GF-D8 (cell line): ENCODE data around the gene RPP40.
"Not testable (repeated sequence)": the region's sequence is repeated elsewhere in the genome, so short reads cannot be mapped to it uniquely, and the experiment has no call there.

Experiments used
- DNase-seq: peaks from one replicate; lab custom pipeline; 2025; lab: John Stamatoyannopoulos, UW

The RPP40 gene

DNA sequence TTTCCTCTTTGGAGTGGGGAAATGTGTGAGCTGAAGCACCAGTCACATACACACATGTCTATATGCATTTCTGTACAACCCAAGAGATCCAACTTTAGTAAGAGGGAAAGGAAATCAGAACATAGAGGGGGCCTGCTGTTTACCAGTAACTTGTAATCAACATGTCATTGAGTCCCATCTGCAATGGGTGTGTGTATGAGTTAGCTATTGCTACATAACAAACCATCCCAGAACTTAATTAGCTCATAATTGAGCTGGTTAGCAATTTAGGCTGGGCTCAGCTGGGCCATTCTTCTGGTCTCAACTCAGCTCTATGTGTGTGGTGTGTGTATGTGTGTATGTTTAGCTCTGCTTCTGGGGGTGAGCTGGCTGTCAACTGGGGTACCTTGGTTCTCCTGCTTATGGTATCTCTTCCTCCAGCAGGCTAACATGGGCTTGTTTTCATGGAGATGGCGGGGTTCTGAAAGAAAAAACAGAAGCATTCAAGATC, 10.3 kb upstream of the RPP40 start:
- no peak for DNase-seq

DNA sequence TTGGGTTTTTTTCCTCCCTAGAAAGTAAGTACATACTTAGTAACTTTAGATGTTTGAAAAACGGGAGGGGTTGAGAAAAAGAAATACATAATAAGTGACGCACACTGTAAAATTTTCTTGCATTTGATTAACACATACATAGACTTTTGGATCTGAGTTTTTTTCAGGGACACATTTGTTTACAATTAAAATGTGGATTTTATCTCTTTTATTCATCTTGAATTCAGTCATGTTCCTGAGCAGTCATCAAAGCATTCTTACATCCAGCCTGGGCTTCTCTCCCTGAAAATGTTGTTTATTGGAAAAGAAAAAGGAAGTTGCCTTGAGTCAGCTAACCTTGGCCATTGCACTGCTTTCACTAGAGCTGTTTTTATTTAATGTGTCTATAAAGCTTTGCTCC, 8.7 kb upstream of the RPP40 start:
- DNase-seq, result no peak

- DNase-seq, result no peak
Measured at GRCh38 chr6:5011346-5011745, 7.5 kb upstream of the RPP40 start.

GRCh38 chr6:5007531-5007930, 3.7 kb upstream of the RPP40 start:
- DNase-seq, result no peak

- no peak for DNase-seq
Measured at GRCh38 chr6:5006222-5006621, 2.4 kb upstream of the RPP40 start.

DNA sequence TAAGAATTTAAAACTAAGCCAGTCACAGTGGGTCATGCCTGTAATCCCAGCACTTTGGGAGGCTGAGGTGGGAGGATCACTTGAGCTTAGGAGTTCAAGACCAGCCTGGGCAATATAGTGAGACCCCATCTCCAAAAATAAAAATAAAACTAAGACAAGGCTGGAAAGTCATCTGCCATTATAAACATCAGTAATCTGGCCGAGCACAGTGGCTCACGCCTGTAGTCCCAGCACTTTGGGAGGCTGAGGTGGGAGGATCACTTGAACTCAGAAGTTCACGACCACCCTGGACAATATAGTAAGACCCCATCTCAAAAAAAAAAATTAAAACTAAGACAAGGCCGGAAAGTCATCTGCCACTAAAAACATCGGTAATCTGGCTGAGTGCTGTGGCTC, 1.2 kb upstream of the RPP40 start:
- DNase-seq, result not testable (repeated sequence)

DNA sequence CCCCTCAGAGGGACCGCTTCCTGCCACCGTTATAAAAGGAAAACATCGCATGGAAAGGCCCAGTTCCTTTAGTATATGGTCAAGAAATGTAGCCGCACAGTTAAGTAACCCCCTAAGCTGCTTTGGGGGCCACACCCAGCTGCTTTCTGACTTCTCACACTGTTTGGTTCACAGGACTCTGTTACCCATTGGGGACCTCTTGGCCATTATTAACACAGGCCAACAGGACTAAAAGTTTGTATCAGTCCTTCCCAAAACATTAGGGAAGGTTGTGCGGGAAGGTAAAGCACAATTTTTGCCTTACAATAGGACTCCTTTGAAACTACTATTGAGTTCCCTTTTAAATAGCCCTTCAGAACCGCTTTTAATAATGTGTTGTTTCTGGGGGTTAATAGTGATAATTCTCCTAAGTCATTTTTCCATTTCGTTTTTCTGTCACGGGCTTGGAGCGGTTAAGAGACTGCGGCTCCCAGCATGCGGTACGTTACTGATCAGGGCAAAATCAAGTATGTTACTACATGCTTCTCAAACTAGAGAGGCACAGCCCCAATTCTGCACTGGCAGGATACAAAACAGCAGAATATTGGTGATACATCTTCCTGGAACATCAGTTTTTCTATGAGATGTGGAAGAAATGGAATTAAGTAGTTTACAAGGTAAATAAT, 668 bp upstream of the RPP40 start:
- DNase-seq, result no peak

- no peak for DNase-seq
Measured at GRCh38 chr6:4999586-4999985, 4.3 kb downstream of the RPP40 start.

- DNase-seq, result no peak
Measured at GRCh38 chr6:4997862-4998261, 6.0 kb downstream of the RPP40 start.

GRCh38 chr6:4994741-4995140, 9.1 kb downstream of the RPP40 start:
- DNase-seq, result no peak

DNA sequence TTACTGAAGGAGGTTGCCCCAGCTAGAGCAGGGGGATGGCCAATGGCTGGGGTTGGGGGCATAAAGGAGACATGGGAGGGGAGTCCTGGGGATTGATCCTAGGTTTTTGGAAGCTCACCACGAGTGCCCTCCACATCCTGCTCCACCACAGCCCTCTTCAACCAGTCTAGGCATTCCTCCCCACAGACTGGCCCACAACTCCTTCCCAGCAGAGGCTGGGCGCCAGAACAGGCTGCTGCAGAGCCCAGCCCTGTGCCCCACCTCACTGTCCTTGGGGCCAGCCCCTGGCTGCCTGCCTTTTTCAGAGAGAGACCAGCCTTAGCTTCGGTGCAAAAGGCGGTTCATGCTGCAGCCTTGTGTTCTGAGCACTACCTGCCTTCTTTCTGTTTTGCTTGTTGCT, 16.4 kb downstream of the RPP40 start:
- DNase-seq, result no peak

DNA sequence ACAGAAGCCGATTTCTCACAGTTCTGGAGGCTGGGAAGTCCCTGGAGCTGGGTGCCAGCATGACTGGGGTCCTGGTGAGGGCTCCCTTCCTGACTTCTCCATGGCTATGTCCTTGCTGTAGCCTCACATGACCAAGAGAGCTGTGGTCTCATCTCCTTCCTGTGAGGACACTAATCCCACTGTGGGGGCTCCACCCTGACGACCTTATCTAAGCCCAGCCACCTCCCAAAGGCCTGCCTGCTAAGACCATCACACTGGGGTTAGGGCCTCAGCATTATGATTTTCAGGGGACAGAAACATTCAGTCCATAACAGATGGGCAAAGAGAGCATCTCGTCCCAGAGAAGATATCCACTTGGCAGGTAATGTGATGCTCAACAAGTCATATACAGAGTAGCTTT, 16.8 kb downstream of the RPP40 start:
- DNase-seq, result no peak

GRCh38 chr6:4983322-4983721, 20.5 kb downstream of the RPP40 start:
- no peak for DNase-seq

DNA sequence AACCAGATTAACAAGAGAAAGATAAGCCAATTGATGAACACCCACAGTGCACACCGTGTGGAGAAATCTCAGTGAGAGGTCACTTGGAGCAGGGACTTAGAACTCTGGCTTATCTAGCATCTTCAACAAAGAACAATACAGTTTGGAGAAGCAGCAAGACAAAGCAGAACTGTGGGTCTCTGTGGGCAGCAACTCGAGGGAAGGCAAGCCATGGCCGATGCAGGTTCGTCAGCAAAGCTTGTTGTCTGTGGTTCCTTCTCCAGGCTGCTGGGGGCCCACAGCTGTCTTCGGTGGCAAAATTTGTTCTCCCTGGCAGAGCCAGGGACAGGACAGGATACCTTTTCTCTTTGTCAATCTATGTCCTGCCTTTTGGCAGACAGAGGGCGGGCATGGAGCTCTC, 22.1 kb downstream of the RPP40 start:
- no peak for DNase-seq

GRCh38 chr6:4979426-4979825, 24.4 kb downstream of the RPP40 start:
- DNase-seq, result no peak

GRCh38 chr6:4977468-4977867, 26.4 kb downstream of the RPP40 start:
- no peak for DNase-seq

- no peak for DNase-seq
Measured at GRCh38 chr6:4975506-4975905, 28.3 kb downstream of the RPP40 start.

GRCh38 chr6:4974962-4975361, 28.9 kb downstream of the RPP40 start:
- no peak for DNase-seq

GRCh38 chr6:4973982-4974745, 29.7 kb downstream of the RPP40 start:
- no peak for DNase-seq

- DNase-seq, result no peak
Measured at GRCh38 chr6:4973415-4973814, 30.4 kb downstream of the RPP40 start.

GRCh38 chr6:4972438-4972837, 31.4 kb downstream of the RPP40 start:
- DNase-seq, result no peak

DNA sequence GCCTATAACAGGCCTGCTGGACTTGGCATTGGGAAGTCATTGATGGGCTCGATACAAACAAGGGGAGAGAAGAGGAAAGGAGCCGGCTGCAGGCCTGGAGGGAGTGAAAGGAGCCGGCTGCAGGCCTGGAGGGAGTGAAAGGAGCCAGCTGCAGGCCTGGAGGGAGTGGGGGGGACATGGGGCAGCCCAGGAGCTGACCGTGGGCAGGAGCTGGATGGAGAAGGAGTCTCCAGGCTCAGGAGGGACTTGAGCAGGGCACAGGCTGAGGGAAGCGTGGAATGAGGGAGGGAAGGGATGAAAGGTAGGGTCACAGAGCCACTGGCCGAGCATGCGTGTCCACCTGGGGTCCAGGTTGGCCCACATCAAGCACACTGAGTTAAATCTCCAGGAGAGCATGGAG, 32.0 kb downstream of the RPP40 start:
- DNase-seq, result no peak

- DNase-seq, result no peak
Measured at GRCh38 chr6:4970739-4971395, 33.0 kb downstream of the RPP40 start.
